Osteoblast (primary cell): ENCODE results near the gene CHD9NB. TPM values are rescaled to one million over a fixed set of nuclear protein-coding genes. Genes with fewer than 3 reads are reported as not detected.
A peak's percentile ranks its signal among the peaks of the same experiment; 100 is the strongest.

ENCODE experiments used
- DNase-seq: peaks from one replicate; pipeline ENCODE4 v3.0.0; 2011; ENCODE audit warnings: low spot score, mixed read lengths; ENCODE audit not compliant: insufficient read length; ENCODE audit errors: missing footprints
- H2AFZ ChIP-seq: 2 replicates; pipeline ENCODE4 v1.6.0; 2011; ENCODE audit warnings: mild to moderate bottlenecking, low read length
- H3K27ac ChIP-seq: 2 replicates; pipeline ENCODE4 v1.5.1; 2011; ENCODE audit warnings: mild to moderate bottlenecking, low read depth, low read length, moderate library complexity
- H3K27me3 ChIP-seq: 2 replicates; pipeline ENCODE4 v1.6.0; 2012; ENCODE audit warnings: mild to moderate bottlenecking, control low read depth, inconsistent platforms, low read length, moderate library complexity; ENCODE audit not compliant: insufficient read depth
- H3K36me3 ChIP-seq: 2 replicates; pipeline ENCODE4 v1.5.1; 2011; ENCODE audit warnings: mild to moderate bottlenecking, low read length, control low read depth, moderate library complexity; ENCODE audit not compliant: insufficient read depth
- H3K4me1 ChIP-seq: 2 replicates; pipeline ENCODE4 v1.5.1; 2011; ENCODE audit warnings: mild to moderate bottlenecking, low read length, control low read depth, moderate library complexity; ENCODE audit not compliant: insufficient read depth
- H3K4me2 ChIP-seq: 2 replicates; pipeline ENCODE4 v1.6.0; 2011; ENCODE audit warnings: mild to moderate bottlenecking, low read length; ENCODE audit not compliant: insufficient read depth
- H3K4me3 ChIP-seq: fragments of 200-600 bp; sonication (generic); 3 replicates; pipeline ENCODE4 v1.5.1; 2012; ENCODE audit warnings: mild to moderate bottlenecking, low read length, inconsistent platforms; ENCODE audit not compliant: insufficient read depth
- H3K79me2 ChIP-seq: 2 replicates; pipeline ENCODE4 v1.6.0; 2012; ENCODE audit warnings: mild to moderate bottlenecking, low read length, control low read depth, inconsistent platforms; ENCODE audit not compliant: insufficient read depth
- H3K9me3 ChIP-seq: 2 replicates; pipeline ENCODE4 v1.5.1; 2011; ENCODE audit warnings: low read depth, low read length, control low read depth
- H4K20me1 ChIP-seq: 2 replicates; pipeline ENCODE4 v1.6.0; 2012; ENCODE audit warnings: mild to moderate bottlenecking, low read length, control low read depth; ENCODE audit not compliant: insufficient read depth
- CTCF ChIP-seq: IDR thresholded peaks from 2 replicates; pipeline ENCODE4 v1.5.1; 2011; ENCODE audit warnings: mild to moderate bottlenecking, low read depth, low read length, moderate library complexity; ENCODE audit errors: extremely low read depth
- total RNA-seq: library from RNA; depleted of rRNA; stranded (reverse); fragments of >200 nt; gene quantifications from 2 replicates; pipeline ENCODE4 v1.2.3, GENCODE V29; 2012

CHD9NB gene
- total RNA-seq, 1 donor, result 1.1 TPM

DNA sequence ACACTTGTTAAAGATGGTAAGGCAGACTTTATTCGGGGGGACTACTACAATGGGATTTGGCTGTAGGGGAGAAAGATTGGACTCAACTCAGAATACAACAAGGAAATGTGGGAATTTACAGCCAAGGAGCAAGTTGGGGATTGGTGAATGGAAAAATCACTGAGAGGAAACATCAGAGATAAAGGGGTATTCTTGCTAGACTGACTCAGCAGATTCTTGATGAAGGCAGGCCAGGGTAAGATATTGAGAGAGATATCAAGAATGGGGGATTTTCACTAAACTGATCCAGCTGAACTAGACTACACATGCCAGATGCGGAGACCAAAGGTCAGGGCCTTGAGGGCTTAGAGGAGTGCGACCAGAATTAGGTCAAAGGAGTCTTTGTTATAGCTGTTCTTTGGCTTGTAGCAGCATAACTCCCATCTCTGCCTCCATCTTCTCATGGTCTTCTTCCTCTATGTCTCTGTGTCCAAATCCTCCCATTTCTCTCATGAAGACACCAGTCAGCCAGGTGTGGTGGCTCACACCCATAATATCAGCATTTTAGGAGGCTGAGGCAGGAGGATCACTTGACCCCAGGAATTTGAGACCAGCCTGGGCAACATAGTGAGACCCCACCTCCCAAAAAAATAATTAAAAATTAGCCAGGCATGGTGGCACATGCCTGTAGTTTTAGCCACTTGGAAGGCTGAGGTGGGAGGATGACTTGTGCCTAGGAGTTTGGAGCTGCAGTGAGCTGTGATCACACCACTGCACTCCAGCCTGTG, 17.3 kb downstream of the CHD9NB start:
- DNase-seq, result no peak
- no peaks in the 10 kb centered on the region for H3K9me3 ChIP-seq
- no peak for TF ChIP-seq CTCF

GRCh38 chr16:53034306-53034705, 18.4 kb downstream of the CHD9NB start:
- Histone ChIP-seq H3K79me2 (no peaks in the 10 kb centered on the region), H3K27me3 (no peaks in the 10 kb centered on the region), H4K20me1 (no peaks in the 10 kb centered on the region), H3K27ac (peak overlapping the region; percentile 57), H3K9me3 (no peaks in the 10 kb centered on the region), H2AFZ (no peak overlapping the region), H3K36me3 (no peaks in the 10 kb centered on the region), H3K4me1 (no peaks in the 10 kb centered on the region), H3K4me3 (no peak overlapping the region), H3K4me2 (no peak overlapping the region)
- TF ChIP-seq CTCF, result no peak
- no peak for DNase-seq

More for the DNA sequence above, 17.3 kb downstream of the CHD9NB start:
- no peak overlapping the region for H2AFZ ChIP-seq
- no peaks in the 10 kb centered on the region for H3K4me1 ChIP-seq
- no peaks in the 10 kb centered on the region for H3K36me3 ChIP-seq
- H3K27ac ChIP-seq, result peak overlapping the region; percentile 57
- no peaks in the 10 kb centered on the region for H3K27me3 ChIP-seq
- no peak overlapping the region for H3K4me2 ChIP-seq
- no peaks in the 10 kb centered on the region for H4K20me1 ChIP-seq
- H3K4me3 ChIP-seq, result no peak overlapping the region
- no peaks in the 10 kb centered on the region for H3K79me2 ChIP-seq

DNA sequence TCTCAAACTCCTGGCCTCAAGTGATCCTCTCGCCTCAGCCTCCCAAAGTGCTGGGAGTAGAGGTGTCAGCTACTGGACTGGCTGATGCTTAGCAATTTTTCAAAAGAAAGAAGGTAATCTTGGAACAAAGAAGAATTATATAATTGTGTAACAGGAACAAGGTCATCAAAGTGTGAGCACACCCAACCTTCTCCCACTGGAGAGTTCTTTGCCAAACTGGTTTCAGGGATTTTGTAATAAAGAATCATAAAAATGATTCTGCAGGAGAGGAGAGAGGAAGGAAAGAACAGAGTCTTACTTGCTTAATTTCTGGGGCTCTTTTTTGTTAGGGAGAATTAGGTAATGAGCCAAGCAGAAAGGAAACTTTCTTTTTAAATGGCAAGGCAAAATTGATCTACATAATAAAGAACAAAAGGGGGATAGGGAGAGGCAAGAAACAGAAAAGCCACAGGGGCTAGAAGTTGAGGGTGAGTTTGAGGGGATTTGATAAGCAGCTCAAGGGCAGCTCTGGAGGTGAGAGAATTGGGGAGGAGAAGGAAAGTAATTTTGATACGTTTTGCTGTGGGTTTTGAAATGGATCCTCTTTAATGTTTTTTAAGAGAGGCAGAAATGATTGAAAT, 21.3 kb downstream of the CHD9NB start:
- H3K4me2 ChIP-seq, result no peak overlapping the region
- no peak for TF ChIP-seq CTCF
- DNase-seq, result no peak
- H3K4me3 ChIP-seq, result no peak overlapping the region
- no peak overlapping the region for H3K27ac ChIP-seq
- H3K27me3 ChIP-seq, result no peaks in the 10 kb centered on the region
- H4K20me1 ChIP-seq, result no peaks in the 10 kb centered on the region
- no peaks in the 10 kb centered on the region for H3K36me3 ChIP-seq
- no peaks in the 10 kb centered on the region for H3K9me3 ChIP-seq
- H2AFZ ChIP-seq, result no peak overlapping the region
- no peaks in the 10 kb centered on the region for H3K79me2 ChIP-seq
- H3K4me1 ChIP-seq, result no peaks in the 10 kb centered on the region

DNA sequence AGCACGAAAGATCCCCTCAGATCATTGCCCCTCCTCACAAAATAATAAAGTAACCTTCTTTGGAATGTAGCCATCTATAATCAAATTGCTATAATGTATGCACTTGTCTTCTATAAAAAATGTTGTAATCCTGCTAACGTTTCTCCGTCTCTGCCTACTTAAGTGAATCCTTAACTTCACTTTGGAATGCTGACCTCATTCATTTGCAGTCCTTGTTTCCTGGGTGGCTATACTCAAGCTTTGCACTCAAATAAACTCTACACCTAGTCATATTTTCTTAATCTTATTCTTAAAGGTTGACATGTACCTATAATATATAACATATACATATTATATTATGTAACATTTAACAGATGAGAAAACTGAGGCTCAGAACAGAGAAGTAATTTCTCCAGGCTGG, 22.7 kb downstream of the CHD9NB start:
- H3K4me1 ChIP-seq, result no peaks in the 10 kb centered on the region
- H4K20me1 ChIP-seq, result no peaks in the 10 kb centered on the region
- H3K27me3 ChIP-seq, result no peaks in the 10 kb centered on the region
- no peaks in the 10 kb centered on the region for H3K36me3 ChIP-seq
- H3K79me2 ChIP-seq, result no peaks in the 10 kb centered on the region
- no peaks in the 10 kb centered on the region for H3K9me3 ChIP-seq
- H3K4me3 ChIP-seq, result no peak overlapping the region
- H2AFZ ChIP-seq, result no peak overlapping the region
- H3K27ac ChIP-seq, result no peak overlapping the region
- no peak overlapping the region for H3K4me2 ChIP-seq
- no peak for DNase-seq
- TF ChIP-seq CTCF, result no peak
